Right lobe of liver (tissue), 6 donors: Measurements from ENCODE around the gene SAP30BP. TPM values are rescaled to one million over a fixed set of nuclear protein-coding genes. Genes with fewer than 3 reads are reported as not detected.

Experiments used
- ATAC-seq, 4 donors: fragments of 200-7000 bp; cut with Tn5 transposase; one replicate each; pipeline ENCODE4 v1.9.1; 2020; ENCODE audit warnings: mild to moderate bottlenecking in 4 of 4, moderate library complexity in 4 of 4
- DNase-seq, 3 donors: peaks; one replicate each; pipeline ENCODE4 v3.0.0-alpha.2; 2020
- H3K27ac ChIP-seq, 3 donors: fragments of 200-600 bp; one replicate each; pipeline ENCODE4 v1.8.0; 2022
- H3K27me3 ChIP-seq, 2 donors: fragments of 200-600 bp; one replicate each; pipeline ENCODE4 v1.8.0; 2022
- H3K36me3 ChIP-seq, 4 donors: fragments of 200-600 bp; sonication (generic) in 1 of 4; one replicate each; pipeline versions ENCODE4 v1.5.1 to v1.8.0; 2017 to 2022; ENCODE audit warnings: control low read depth in 1 of 4
- H3K4me1 ChIP-seq, 4 donors: fragments of 200-600 bp; sonication (generic) in 1 of 4; one replicate each; pipeline versions ENCODE4 v1.5.1 to v1.8.0; 2017 to 2022; ENCODE audit warnings: control low read depth in 1 of 4
- H3K4me3 ChIP-seq, 3 donors: fragments of 200-600 bp; one replicate each; pipeline ENCODE4 v1.8.0; 2022
- H3K9me3 ChIP-seq, 4 donors: fragments of 200-600 bp; sonication (generic) in 1 of 4; one replicate each; pipeline versions ENCODE4 v1.5.1 to v1.8.0; 2017 to 2022; ENCODE audit warnings: control low read depth in 1 of 4
- CTCF ChIP-seq, 4 donors: fragments of 200-600 bp in 3 of 4; fragments of 450-650 bp in 1 of 4; IDR thresholded peaks; one replicate each; pipeline versions ENCODE4 v1.5.1 to v1.8.0; 2016 to 2022; ENCODE audit warnings: antibody characterized with exemption in 4 of 4, mild to moderate bottlenecking in 2 of 4
- POLR2A ChIP-seq: fragments of 450-650 bp; IDR thresholded peaks from one replicate; pipeline ENCODE4 v1.6.1; 2017; ENCODE audit warnings: antibody characterized with exemption, mild to moderate bottlenecking
- WGBS: methylation state at CpG from one replicate; pipeline ENCODE4 v1.1.6; 2018; ENCODE audit warnings: low coverage, low lambda C conversion rate; ENCODE audit not compliant: insufficient coverage; ENCODE audit errors: missing lambda C conversion rate; 5-methylcytosine and 5-hydroxymethylcytosine counted together
- intact Hi-C, 2 donors: fragments of 100-400 bp; cut with DNase I; formaldehyde crosslinking; loops; one replicate each; pipeline versions ENCODE4 v1.11.2 to v1.14.1; 2022
- total RNA-seq, 6 experiments: library from RNA; depleted of rRNA in 2 of 6; stranded (reverse); fragments of >200 nt in 2 of 6; fragmentation: NEBNext Ultra II Directional in 3 of 6; extraction: Animal tissue kit (Norgen Biotek cat#: 25700) in 3 of 6; gene quantifications; one replicate each; pipeline versions ENCODE4 v1.1.0 to v1.2.4, GENCODE V29; 2016 to 2023
- donor health status: DM: no; HTN: yes; CAD: no.
- donor health status: DM: no; HTN: no; CAD: no.
- donor health status: DM: no; HTN: no; CAD: no.
- donor health status: DM: no; HTN: yes; CAD: no.
- donor health status: DM: no; HTN: yes; CAD: no.

SAP30BP gene
- total RNA-seq, 6 experiments from 2014 or later: 24.0 to 36.0 (median 27.0) TPM

DNA sequence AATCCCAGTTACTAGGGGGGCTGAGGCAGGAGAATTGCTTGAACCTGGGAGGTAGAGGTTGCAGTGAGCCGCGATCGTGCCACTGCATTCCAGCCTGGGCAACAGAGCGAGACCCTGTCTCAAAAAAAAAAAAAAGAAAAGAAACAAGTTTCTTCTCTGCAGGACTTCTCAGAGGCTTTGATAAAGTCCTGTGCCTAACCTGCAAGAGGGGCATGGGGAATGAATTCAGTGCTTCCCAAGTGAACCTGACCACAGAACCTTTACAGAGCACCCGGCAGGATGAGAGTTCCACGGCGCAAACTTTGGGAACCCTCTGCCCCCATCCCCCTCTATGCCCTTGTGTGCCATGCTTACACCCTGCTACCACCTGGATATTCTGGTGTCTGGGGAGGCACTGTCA is 72.0 kb downstream of the SAP30BP start:
- Histone ChIP-seq H3K36me3 (no peaks in the 10 kb centered on the region), H3K4me1 (peaks cover 0 to 16% (median 0%) of the 10 kb centered on the region in 4 donors), H3K4me3 (no peak overlapping the region), H3K9me3 (no peaks in the 10 kb centered on the region), H3K27me3 (no peaks in the 10 kb centered on the region), H3K27ac (no peak overlapping the region)
- DNase-seq: no peak
- no peak for ATAC-seq
- 100% methylated on average over 2 of the region's 7 CpGs for WGBS
- TF ChIP-seq CTCF (IDR thresholded peaks at IDR 0.05) (no peak), POLR2A (no peak)
- intact Hi-C loops: no loop called here

GRCh38 chr17:75739801-75740200 is 72.7 kb downstream of the SAP30BP start:
- no peak overlapping the region for H3K27ac ChIP-seq
- no peak overlapping the region for H3K4me3 ChIP-seq
- peaks cover 0 to 10% (median 0%) of the 10 kb centered on the region in 4 donors for H3K4me1 ChIP-seq
- intact Hi-C loops: no loop called here
- no peak for ATAC-seq
- H3K36me3 ChIP-seq: no peaks in the 10 kb centered on the region
- no peaks in the 10 kb centered on the region for H3K27me3 ChIP-seq
- no peaks in the 10 kb centered on the region for H3K9me3 ChIP-seq
- 100% methylated on average over 1 of the region's 14 CpGs for WGBS
- DNase-seq: no peak
- TF ChIP-seq CTCF (IDR thresholded peaks at IDR 0.05): no peak
- no peak for TF ChIP-seq POLR2A

DNA sequence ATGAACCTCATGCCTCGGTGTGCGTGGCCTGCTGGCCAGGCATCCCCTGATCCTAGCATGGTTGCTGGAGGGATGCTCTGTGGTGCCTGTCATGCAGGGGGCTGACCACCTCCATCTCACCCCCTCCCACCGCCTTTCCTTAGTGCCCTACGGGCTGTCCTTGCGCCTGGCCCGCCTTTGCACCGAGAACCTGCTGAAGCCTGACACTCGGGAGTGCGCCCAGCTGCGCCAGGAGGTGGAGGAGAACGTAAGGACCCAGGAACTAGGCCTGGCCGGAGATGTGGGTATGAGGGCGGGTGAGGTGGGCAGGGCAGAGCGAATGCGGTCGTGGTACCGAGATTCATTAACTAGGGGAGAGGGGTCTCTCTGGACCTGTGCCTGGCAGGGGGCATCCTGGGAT is 73.1 kb downstream of the SAP30BP start:
- H3K36me3 ChIP-seq: no peaks in the 10 kb centered on the region
- DNase-seq: no peak
- 100% methylated on average over 5 of the region's 17 CpGs for WGBS
- H3K4me1 ChIP-seq: peaks cover 0 to 7% (median 0%) of the 10 kb centered on the region in 4 donors
- TF ChIP-seq CTCF (IDR thresholded peaks at IDR 0.05): no peak
- no peak overlapping the region for H3K4me3 ChIP-seq
- H3K27ac ChIP-seq: no peak overlapping the region
- no peaks in the 10 kb centered on the region for H3K9me3 ChIP-seq
- no peak for ATAC-seq
- H3K27me3 ChIP-seq: no peaks in the 10 kb centered on the region
- intact Hi-C loops: no loop called here

DNA sequence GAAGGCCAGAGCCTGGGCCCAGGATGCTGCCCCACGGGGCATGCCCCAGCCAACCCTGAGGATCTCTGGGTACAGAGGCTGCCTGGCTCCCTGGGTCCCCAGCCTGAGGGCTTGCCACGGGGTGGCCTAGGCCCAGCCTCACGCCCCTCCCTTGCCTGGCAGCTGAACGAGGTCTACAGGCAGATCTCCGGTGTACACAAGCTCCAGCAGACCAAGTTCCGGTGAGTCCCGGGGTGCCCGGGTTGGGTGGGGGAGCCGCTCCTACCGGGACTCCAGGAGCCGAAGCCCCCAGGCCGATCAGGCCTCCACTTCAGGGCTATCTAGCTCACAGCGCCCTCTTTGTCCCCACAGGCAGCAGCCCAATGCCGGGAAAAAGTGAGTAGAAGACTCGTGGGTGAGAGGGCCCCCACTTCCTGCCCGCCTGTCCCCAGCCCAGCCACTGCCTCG is 73.5 kb downstream of the SAP30BP start:
- intact Hi-C loops: no loop called here
- Histone ChIP-seq H3K9me3 (no peaks in the 10 kb centered on the region), H3K4me1 (peaks cover 0 to 7% (median 0%) of the 10 kb centered on the region in 4 donors), H3K27me3 (no peaks in the 10 kb centered on the region), H3K27ac (no peak overlapping the region), H3K4me3 (no peak overlapping the region), H3K36me3 (no peaks in the 10 kb centered on the region)
- DNase-seq: no peak
- no peak for ATAC-seq
- no peak for TF ChIP-seq POLR2A
- TF ChIP-seq CTCF (IDR thresholded peaks at IDR 0.05): no peak
- 86% methylated on average over 8 of the region's 17 CpGs for WGBS

GRCh38 chr17:75742337-75742736 is 75.2 kb downstream of the SAP30BP start:
- no peak for TF ChIP-seq POLR2A
- no peak for TF ChIP-seq CTCF (IDR thresholded peaks at IDR 0.05)
- intact Hi-C loops: no loop called here
- WGBS: 91% methylated on average over 6 of the region's 25 CpGs
- Histone ChIP-seq H3K9me3 (no peaks in the 10 kb centered on the region), H3K36me3 (no peaks in the 10 kb centered on the region), H3K4me3 (no peak overlapping the region), H3K4me1 (peaks cover 0 to 7% (median 0%) of the 10 kb centered on the region in 4 donors), H3K27me3 (no peaks in the 10 kb centered on the region), H3K27ac (no peak overlapping the region)
- no peak for DNase-seq
- ATAC-seq: no peak
